Epithelial cell of esophagus (primary cell): ENCODE results near the gene BUD13.
A peak's percentile ranks its signal among the peaks of the same experiment; 100 is the strongest.
"Not testable (repeated sequence)": the region's sequence is repeated elsewhere in the genome, so short reads cannot be mapped to it uniquely, and the experiment has no call there.

Experiments used
- DNase-seq: peaks from one replicate; pipeline ENCODE4 v3.0.0; 2010; ENCODE audit warnings: low read depth
- H3K4me3 ChIP-seq: 2 replicates; pipeline ENCODE4 v1.5.1; 2011; ENCODE audit warnings: mild to moderate bottlenecking, low read length, control low read depth
- CTCF ChIP-seq: IDR thresholded peaks from 2 replicates; pipeline ENCODE4 v1.5.1; 2011; ENCODE audit warnings: low read depth, mild to moderate bottlenecking, low read length, control low read depth, inconsistent platforms; ENCODE audit not compliant: insufficient read depth; ENCODE audit errors: missing control alignments

Gene BUD13

GRCh38 chr11:116776522-116776984, 3.8 kb upstream of the BUD13 start:
- no peak for DNase-seq
- H3K4me3 ChIP-seq = no peak overlapping the region
- TF ChIP-seq CTCF = no peak

- DNase-seq = no peak
- TF ChIP-seq CTCF = no peak
- no peak overlapping the region for H3K4me3 ChIP-seq
Measured at GRCh38 chr11:116775975-116776374, 3.2 kb upstream of the BUD13 start.

DNA sequence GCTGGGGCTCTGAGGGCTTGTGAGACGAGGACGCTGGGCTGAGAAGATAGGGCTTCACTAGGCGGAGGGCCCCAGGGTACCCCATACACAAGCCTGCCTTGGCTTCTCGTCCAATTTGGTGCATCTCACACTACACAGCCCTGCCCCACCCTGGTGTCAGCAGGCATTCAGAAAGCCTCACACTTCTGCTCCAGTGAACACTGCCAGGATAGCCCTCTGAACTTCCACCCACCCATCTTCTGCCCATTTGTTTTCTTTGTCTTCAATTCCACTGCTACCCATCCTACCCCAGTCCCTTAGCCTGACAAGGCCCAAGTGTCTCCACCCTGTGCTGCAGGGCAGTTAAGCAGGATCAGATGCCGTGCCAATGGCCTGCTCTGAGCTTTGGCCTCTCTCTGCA, 1.9 kb upstream of the BUD13 start:
- no peak for DNase-seq
- TF ChIP-seq CTCF = no peak
- H3K4me3 ChIP-seq = no peak overlapping the region

GRCh38 chr11:116773203-116774097, 663 bp upstream of the BUD13 start:
- TF ChIP-seq CTCF = no peak
- peak; percentile 22 for DNase-seq
- H3K4me3 ChIP-seq = peak overlapping the region; percentile 76

- no peak for DNase-seq
- no peak for TF ChIP-seq CTCF
- peak overlapping the region; percentile 76 for H3K4me3 ChIP-seq
Measured at GRCh38 chr11:116771935-116772334, 852 bp downstream of the BUD13 start.

GRCh38 chr11:116762132-116762531, 10.7 kb downstream of the BUD13 start:
- DNase-seq = no peak
- H3K4me3 ChIP-seq = no peak overlapping the region
- no peak for TF ChIP-seq CTCF

GRCh38 chr11:116756044-116756443, 16.7 kb downstream of the BUD13 start:
- H3K4me3 ChIP-seq, DNase-seq: not testable (repeated sequence)
